ENCODE data around the gene CERK. TPM values are rescaled to one million over a fixed set of nuclear protein-coding genes. Genes with fewer than 3 reads are reported as not detected.
A peak's percentile ranks its signal among the peaks of the same experiment; 100 is the strongest.

Gene CERK
- polyA plus RNA-seq, 3 donors from 2014 or later: 31.1 to 59.4 (median 38.9) TPM

GRCh38 chr22:46728470-46728869 lies 9.6 kb downstream of the CERK start:
- peak overlapping the region in 4 of 6 donors; percentile 14 to 40 (median 24) for H3K27ac Mint-ChIP-seq
- no peaks in the 10 kb centered on the region for H3K9me3 Mint-ChIP-seq
- no peak for DNase-seq
- H3K36me3 Mint-ChIP-seq: peaks cover 0 to 10% (median 0%) of the 10 kb centered on the region in 3 donors
- peaks cover 0 to 2% (median 1%) of the 10 kb centered on the region in 3 donors for H3K27me3 Mint-ChIP-seq (ENCODE audit: low read depth in 3 of 3)
- H3K4me1 Mint-ChIP-seq: peaks cover 57 to 73% of the 10 kb centered on the region in 2 donors
- H3K4me3 Mint-ChIP-seq: no peak overlapping the region

GRCh38 chr22:46727813-46728364 lies 10.2 kb downstream of the CERK start:
- H3K4me1 Mint-ChIP-seq: peaks cover 57 to 73% of the 10 kb centered on the region in 2 donors

GRCh38 chr22:46726986-46727317 lies 11.1 kb downstream of the CERK start:
- Mint-ChIP-seq H3K27me3 (ENCODE audit: low read depth in 3 of 3) (peaks cover 1 to 5% (median 2%) of the 10 kb centered on the region in 3 donors), H3K4me3 (peak overlapping the region in 2 of 5 donors; percentile 17 to 29), H3K27ac (peak overlapping the region in 5 of 6 donors; percentile 49 to 81 (median 62)), H3K4me1 (peaks cover 48 to 64% of the 10 kb centered on the region in 2 donors), H3K9me3 (no peaks in the 10 kb centered on the region), H3K36me3 (peaks cover 0 to 10% (median 0%) of the 10 kb centered on the region in 3 donors)
- no peak for DNase-seq

More at GRCh38 chr22:46727813-46728364, 10.2 kb downstream of the CERK start:
- DNase-seq: no peak
- no peak overlapping the region for H3K27ac Mint-ChIP-seq
- no peak overlapping the region for H3K4me3 Mint-ChIP-seq
- H3K36me3 Mint-ChIP-seq: peaks cover 0 to 10% (median 0%) of the 10 kb centered on the region in 3 donors
- peaks cover 1 to 2% (median 2%) of the 10 kb centered on the region in 3 donors for H3K27me3 Mint-ChIP-seq (ENCODE audit: low read depth in 3 of 3)
- no peaks in the 10 kb centered on the region for H3K9me3 Mint-ChIP-seq

- Mint-ChIP-seq H3K27ac (peak overlapping the region in 5 of 6 donors; percentile 49 to 81 (median 62)), H3K4me3 (peak overlapping the region in 1 of 5 donors; percentile 17), H3K36me3 (peaks cover 0 to 7% (median 0%) of the 10 kb centered on the region in 3 donors), H3K9me3 (no peaks in the 10 kb centered on the region), H3K4me1 (peaks cover 44 to 57% of the 10 kb centered on the region in 2 donors), H3K27me3 (ENCODE audit: low read depth in 3 of 3) (peaks cover 0 to 5% (median 2%) of the 10 kb centered on the region in 3 donors)
- no peak for DNase-seq
Observed at GRCh38 chr22:46726066-46726985, 11.7 kb downstream of the CERK start.

- peaks cover 0 to 5% (median 2%) of the 10 kb centered on the region in 3 donors for H3K27me3 Mint-ChIP-seq (ENCODE audit: low read depth in 3 of 3)
- H3K4me1 Mint-ChIP-seq: peaks cover 36 to 45% of the 10 kb centered on the region in 2 donors
- no peak overlapping the region for H3K4me3 Mint-ChIP-seq
- H3K36me3 Mint-ChIP-seq: peaks cover 0 to 7% (median under 1%) of the 10 kb centered on the region in 3 donors
- no peak for DNase-seq
- H3K9me3 Mint-ChIP-seq: no peaks in the 10 kb centered on the region
- H3K27ac Mint-ChIP-seq: peak overlapping the region in 1 of 6 donors; percentile 34
Observed at GRCh38 chr22:46725096-46725495, 13.0 kb downstream of the CERK start.

GRCh38 chr22:46723882-46724281 lies 14.2 kb downstream of the CERK start:
- H3K4me3 Mint-ChIP-seq: no peak overlapping the region
- H3K27me3 Mint-ChIP-seq (ENCODE audit: low read depth in 3 of 3): peaks cover 0 to 5% (median 4%) of the 10 kb centered on the region in 3 donors
- peaks cover 0 to 12% (median 4%) of the 10 kb centered on the region in 3 donors for H3K36me3 Mint-ChIP-seq
- no peak for DNase-seq
- H3K9me3 Mint-ChIP-seq: no peaks in the 10 kb centered on the region
- H3K27ac Mint-ChIP-seq: peak overlapping the region in 2 of 6 donors; percentile 25 to 74
- peaks cover 33 to 37% of the 10 kb centered on the region in 2 donors for H3K4me1 Mint-ChIP-seq

- peak overlapping the region in 3 of 6 donors; percentile 40 to 58 (median 46) for H3K27ac Mint-ChIP-seq
Observed at GRCh38 chr22:46721501-46722085, 16.5 kb downstream of the CERK start.

GRCh38 chr22:46719921-46720320 lies 18.1 kb downstream of the CERK start:
- H3K27ac Mint-ChIP-seq: peak overlapping the region in 1 of 6 donors; percentile 5
- H3K36me3 Mint-ChIP-seq: peaks cover 8 to 30% (median 8%) of the 10 kb centered on the region in 3 donors
- no peak for DNase-seq
- peaks cover 0 to 5% (median 4%) of the 10 kb centered on the region in 3 donors for H3K27me3 Mint-ChIP-seq (ENCODE audit: low read depth in 3 of 3)
- no peak overlapping the region for H3K4me3 Mint-ChIP-seq
- peaks cover 10 to 13% of the 10 kb centered on the region in 2 donors for H3K4me1 Mint-ChIP-seq
- H3K9me3 Mint-ChIP-seq: no peaks in the 10 kb centered on the region

More at GRCh38 chr22:46721501-46722085, 16.5 kb downstream of the CERK start:
- H3K4me3 Mint-ChIP-seq: no peak overlapping the region
- H3K36me3 Mint-ChIP-seq: peaks cover 5 to 25% (median 8%) of the 10 kb centered on the region in 3 donors
- no peaks in the 10 kb centered on the region for H3K9me3 Mint-ChIP-seq
- H3K27me3 Mint-ChIP-seq (ENCODE audit: low read depth in 3 of 3): peaks cover 0 to 5% (median 4%) of the 10 kb centered on the region in 3 donors
- DNase-seq: no peak
- peaks cover 23% of the 10 kb centered on the region in 2 donors for H3K4me1 Mint-ChIP-seq

GRCh38 chr22:46714550-46714949 lies 23.5 kb downstream of the CERK start:
- H3K27ac Mint-ChIP-seq: peak overlapping the region in 4 of 6 donors; percentile 18 to 57 (median 44)
- no peak for DNase-seq
- H3K4me1 Mint-ChIP-seq: peaks cover 8% of the 10 kb centered on the region in 2 donors
- H3K9me3 Mint-ChIP-seq: no peaks in the 10 kb centered on the region
- no peak overlapping the region for H3K4me3 Mint-ChIP-seq
- H3K27me3 Mint-ChIP-seq (ENCODE audit: low read depth in 3 of 3): no peaks in the 10 kb centered on the region
- peaks cover 21 to 42% (median 24%) of the 10 kb centered on the region in 3 donors for H3K36me3 Mint-ChIP-seq

GRCh38 chr22:46712288-46712687 lies 25.8 kb downstream of the CERK start:
- Mint-ChIP-seq H3K4me1 (peaks cover 7 to 8% of the 10 kb centered on the region in 2 donors), H3K9me3 (no peaks in the 10 kb centered on the region), H3K27me3 (ENCODE audit: low read depth in 3 of 3) (peaks cover 0 to 4% (median 0%) of the 10 kb centered on the region in 3 donors), H3K36me3 (peaks cover 18 to 44% (median 29%) of the 10 kb centered on the region in 3 donors), H3K27ac (peak overlapping the region in 2 of 6 donors; percentile 16 to 29), H3K4me3 (no peak overlapping the region)
- no peak for DNase-seq

- no peak for DNase-seq
- no peak overlapping the region for H3K27ac Mint-ChIP-seq
- H3K4me1 Mint-ChIP-seq: peaks cover 8 to 9% of the 10 kb centered on the region in 2 donors
- H3K4me3 Mint-ChIP-seq: no peak overlapping the region
- peaks cover 22 to 51% (median 36%) of the 10 kb centered on the region in 3 donors for H3K36me3 Mint-ChIP-seq
- H3K9me3 Mint-ChIP-seq: no peaks in the 10 kb centered on the region
- peaks cover 0 to 4% (median 2%) of the 10 kb centered on the region in 3 donors for H3K27me3 Mint-ChIP-seq (ENCODE audit: low read depth in 3 of 3)
Observed at GRCh38 chr22:46710806-46711205, 27.2 kb downstream of the CERK start.

GRCh38 chr22:46708766-46709330 lies 29.2 kb downstream of the CERK start:
- no peak overlapping the region for H3K4me3 Mint-ChIP-seq
- peaks cover 24 to 47% (median 37%) of the 10 kb centered on the region in 3 donors for H3K36me3 Mint-ChIP-seq
- peaks cover 0 to 3% of the 10 kb centered on the region in 2 donors for H3K4me1 Mint-ChIP-seq
- no peaks in the 10 kb centered on the region for H3K9me3 Mint-ChIP-seq
- H3K27me3 Mint-ChIP-seq (ENCODE audit: low read depth in 3 of 3): peaks cover 0 to 4% (median 2%) of the 10 kb centered on the region in 3 donors
- no peak for DNase-seq
- no peak overlapping the region for H3K27ac Mint-ChIP-seq
